Sciatic nerve (tissue), 2 donors: ENCODE data around the gene CAMK1D. TPM values are rescaled to one million over a fixed set of nuclear protein-coding genes. Genes with fewer than 3 reads are reported as not detected.
"Not testable (repeated sequence)": the region's sequence is repeated elsewhere in the genome, so short reads cannot be mapped to it uniquely, and the experiment has no call there.

Experiments
- ATAC-seq: fragments of 200-7000 bp; cut with Tn5 transposase; one replicate; pipeline ENCODE4 v1.9.1; 2020; ENCODE audit warnings: mild to moderate bottlenecking, moderate library complexity
- DNase-seq: peaks from one replicate; pipeline ENCODE4 v3.0.0-alpha.2; 2020; ENCODE audit warnings: low spot score
- intact Hi-C: fragments of 100-400 bp; cut with DNase I; formaldehyde crosslinking; loops from one replicate; pipeline ENCODE4 v1.14.2; 2022
- total RNA-seq: library from RNA; stranded (reverse); fragmentation: NEBNext Ultra II Directional; extraction: Animal tissue kit (Norgen Biotek cat#: 25700); gene quantifications from one replicate; pipeline ENCODE4 v1.2.1, GENCODE V29; 2021
- donor health status: DM: no; HTN: no; CAD: no.
- donor health status: DM: no; HTN: no; CAD: no.

Gene CAMK1D
- total RNA-seq, result 27.1 TPM

GRCh38 chr10:12348870-12349628 lies at the start of gene CAMK1D:
TSS of gene CAMK1D (plus strand) at chr10:12349547.
- ATAC-seq (peak; percentile 73), DNase-seq (peak; percentile 87)
- intact Hi-C loops, result no loop called here

- intact Hi-C loops, DNase-seq, ATAC-seq: not testable (repeated sequence)
Observed at GRCh38 chr10:12301036-12301435, 48.3 kb upstream of the CAMK1D start.

GRCh38 chr10:12308057-12308456 lies 41.3 kb upstream of the CAMK1D start:
- intact Hi-C loops, result no loop called here
- DNase-seq, result no peak

GRCh38 chr10:12308736-12309375 lies 40.5 kb upstream of the CAMK1D start:
- intact Hi-C loops, result no loop called here
- peak; percentile 63 for DNase-seq
- ATAC-seq, result peak; percentile 89

More at GRCh38 chr10:12308057-12308456, 41.3 kb upstream of the CAMK1D start:
- ATAC-seq, result peak; percentile 62

- ATAC-seq, DNase-seq, intact Hi-C loops: not testable (repeated sequence)
Observed at GRCh38 chr10:12309783-12310182, 39.6 kb upstream of the CAMK1D start.

- DNase-seq (no peak), ATAC-seq (no peak)
- intact Hi-C loops, result no loop called here
Observed at GRCh38 chr10:12314836-12315235, 34.5 kb upstream of the CAMK1D start.

- intact Hi-C loops, result no loop called here
- DNase-seq, result no peak
- ATAC-seq, result no peak
Observed at GRCh38 chr10:12319076-12319475, 30.3 kb upstream of the CAMK1D start.

GRCh38 chr10:12320892-12321291 lies 28.5 kb upstream of the CAMK1D start:
- no peak for ATAC-seq
- intact Hi-C loops, result no loop called here
- no peak for DNase-seq

GRCh38 chr10:12321641-12322040 lies 27.7 kb upstream of the CAMK1D start:
- intact Hi-C loops, result no loop called here
- ATAC-seq (no peak), DNase-seq (no peak)

- intact Hi-C loops, result no loop called here
- DNase-seq (no peak), ATAC-seq (no peak)
Observed at GRCh38 chr10:12322583-12323131, 26.7 kb upstream of the CAMK1D start.

- intact Hi-C loops, result no loop called here
- ATAC-seq (no peak), DNase-seq (no peak)
Observed at GRCh38 chr10:12324530-12324929, 24.8 kb upstream of the CAMK1D start.

GRCh38 chr10:12327074-12327473 lies 22.3 kb upstream of the CAMK1D start:
- ATAC-seq (peak; percentile 55), DNase-seq (no peak)
- intact Hi-C loops, result no loop called here

- ATAC-seq, result peak; percentile 58
- DNase-seq, result no peak
- intact Hi-C loops, result no loop called here
Observed at GRCh38 chr10:12327476-12327875, 21.9 kb upstream of the CAMK1D start.

GRCh38 chr10:12328312-12328711 lies 21.0 kb upstream of the CAMK1D start:
- DNase-seq, ATAC-seq, intact Hi-C loops: not testable (repeated sequence)

GRCh38 chr10:12332572-12333379 lies 16.6 kb upstream of the CAMK1D start:
- DNase-seq (no peak), ATAC-seq (no peak)
- intact Hi-C loops, result no loop called here

GRCh38 chr10:12333380-12334185 lies 15.8 kb upstream of the CAMK1D start:
- DNase-seq (no peak), ATAC-seq (peak; percentile 86)
- intact Hi-C loops, result no loop called here

- intact Hi-C loops, result no loop called here
- ATAC-seq (peak; percentile 16), DNase-seq (no peak)
Observed at GRCh38 chr10:12334186-12334530, 15.2 kb upstream of the CAMK1D start.

GRCh38 chr10:12335169-12335568 lies 14.2 kb upstream of the CAMK1D start:
- DNase-seq, ATAC-seq, intact Hi-C loops: not testable (repeated sequence)
